Measurements from ENCODE around the gene PRAMEF1. TPM values are rescaled to one million over a fixed set of nuclear protein-coding genes. Genes with fewer than 3 reads are reported as not detected.
"Not testable (repeated sequence)": the region's sequence is repeated elsewhere in the genome, so short reads cannot be mapped to it uniquely, and the experiment has no call there.

Gene PRAMEF1
- total RNA-seq, 1 donor from 2014 or later: not detected

DNA sequence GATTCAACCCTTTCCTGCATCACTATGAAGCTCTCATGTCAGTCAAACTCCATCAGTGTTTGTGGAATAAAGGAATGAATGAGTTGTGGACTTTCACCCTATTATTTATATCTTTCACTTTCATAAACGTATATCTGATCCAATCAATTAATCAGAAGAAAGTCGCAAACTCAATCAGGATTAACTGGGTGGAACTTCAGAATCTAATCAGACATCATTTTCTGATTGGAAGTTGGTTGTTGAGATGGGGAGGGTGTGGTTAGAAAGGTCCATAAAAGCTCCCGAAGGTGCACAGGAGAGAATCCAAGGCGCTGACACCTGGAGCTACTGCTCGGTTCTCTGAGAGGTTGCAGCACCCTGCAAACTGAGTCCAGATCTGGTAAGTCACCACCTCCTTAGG is 17.8 kb upstream of the PRAMEF1 start, which contains the start of gene PRAMEF12:
Gene PRAMEF12, plus strand, starts transcription at position 301 of the 400 bp plus-strand sequence. CDS start 1,130 bp downstream, outside the sequence.
- DNase-seq (ENCODE audit: low spot score): no peak

DNA sequence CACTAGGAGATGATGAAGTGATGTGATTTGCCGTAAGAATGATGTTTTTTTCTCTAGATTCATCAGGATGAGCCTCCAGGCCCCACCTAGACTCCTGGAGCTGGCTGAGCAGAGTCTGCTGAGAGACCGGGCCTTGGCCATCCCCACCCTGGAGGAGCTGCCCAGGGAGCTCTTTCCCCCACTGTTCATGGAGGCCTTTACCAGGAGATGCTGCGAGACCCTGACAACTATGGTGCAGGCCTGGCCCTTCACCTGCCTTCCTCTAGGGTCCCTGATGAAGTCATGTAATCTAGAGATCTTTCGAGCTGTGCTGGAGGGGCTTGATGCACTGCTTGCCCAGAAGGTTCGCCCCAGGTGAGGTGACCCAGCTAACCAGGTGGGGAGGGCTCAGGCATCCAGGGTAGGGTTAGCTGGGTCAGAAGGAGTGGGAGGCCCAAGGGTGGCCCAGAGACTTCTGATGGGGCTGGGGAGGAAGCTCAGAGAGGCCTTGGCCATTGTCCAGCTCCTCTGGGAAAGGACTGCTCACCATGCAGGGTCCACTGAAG is 16.3 kb upstream of the PRAMEF1 start:
- DNase-seq (ENCODE audit: low spot score): no peak
- intact Hi-C loops (cut with DNase I): no loop called here

More for the DNA sequence above, 17.8 kb upstream of the PRAMEF1 start, which contains the start of gene PRAMEF12:
- intact Hi-C loops (cut with DNase I): no loop called here

DNA sequence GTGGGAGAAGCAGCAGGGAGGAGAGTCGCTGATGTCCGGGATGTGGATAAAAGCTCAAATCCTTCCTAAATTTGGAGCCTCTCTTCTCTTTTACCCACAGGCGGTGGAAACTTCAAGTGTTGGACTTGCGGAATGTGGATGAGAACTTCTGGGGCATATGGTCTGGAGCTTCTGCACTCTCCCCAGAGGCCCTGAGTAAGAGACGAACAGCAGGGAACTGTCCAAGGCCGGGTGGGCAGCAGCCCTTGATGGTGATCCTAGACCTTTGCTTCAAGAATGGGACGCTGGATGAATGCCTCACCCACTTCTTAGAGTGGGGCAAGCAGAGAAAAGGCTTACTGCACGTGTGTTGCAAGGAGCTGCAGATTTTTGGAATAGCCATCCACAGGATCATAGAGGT is 15.8 kb upstream of the PRAMEF1 start:
- no peak for DNase-seq (ENCODE audit: low spot score)
- intact Hi-C loops (cut with DNase I): no loop called here

DNA sequence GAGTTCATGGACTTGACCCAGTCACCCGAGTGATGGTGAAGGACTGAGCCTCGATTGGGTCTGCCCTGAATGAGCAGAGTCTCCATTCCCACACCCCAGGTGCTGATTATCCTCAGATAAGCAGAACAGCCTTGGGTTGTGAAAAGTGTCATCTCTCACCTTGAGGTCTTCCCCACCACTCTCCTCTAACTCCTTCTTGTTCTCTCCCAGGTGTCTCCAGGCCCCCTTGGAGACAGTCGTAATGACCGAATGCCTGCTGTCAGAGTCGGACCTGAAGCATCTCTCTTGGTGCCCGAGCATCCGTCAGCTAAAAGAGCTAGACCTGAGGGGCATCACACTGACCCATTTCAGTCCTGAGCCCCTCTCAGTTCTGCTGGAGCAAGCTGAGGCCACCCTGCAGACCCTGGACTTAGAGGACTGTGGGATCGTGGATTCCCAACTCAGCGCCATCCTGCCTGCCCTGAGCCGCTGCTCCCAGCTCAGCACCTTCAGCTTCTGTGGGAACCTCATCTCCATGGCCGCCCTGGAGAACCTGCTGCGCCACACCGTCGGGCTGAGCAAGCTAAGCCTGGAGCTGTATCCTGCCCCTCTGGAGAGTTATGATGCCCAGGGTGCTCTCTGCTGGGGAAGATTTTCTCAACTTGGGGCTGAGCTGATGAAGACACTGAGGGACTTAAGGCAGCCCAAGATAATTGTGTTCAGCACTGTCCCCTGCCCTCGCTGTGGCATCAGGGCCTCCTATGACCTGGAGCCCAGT is 14.2 kb upstream of the PRAMEF1 start:
- DNase-seq (ENCODE audit: low spot score): no peak
- intact Hi-C loops (cut with DNase I): no loop called here

DNA sequence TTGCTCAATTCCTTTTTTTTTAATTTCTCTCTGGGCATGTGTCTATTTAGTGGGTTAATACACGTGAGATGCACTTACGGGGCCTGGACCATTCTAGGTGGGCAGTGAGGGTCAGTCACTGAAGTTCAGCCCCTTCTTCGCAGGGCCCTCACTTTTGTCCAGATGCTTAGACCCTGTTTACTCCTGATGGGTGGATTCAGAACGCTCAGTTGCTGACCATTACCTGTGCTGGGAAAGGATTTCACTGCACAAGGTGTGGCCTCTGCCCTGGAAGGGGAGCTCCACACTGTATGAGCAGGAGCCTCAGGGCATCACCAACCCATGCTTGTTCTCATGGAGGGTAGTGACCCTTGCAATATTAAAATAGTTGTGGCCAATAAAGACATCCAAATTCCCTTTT is 13.1 kb upstream of the PRAMEF1 start:
- DNase-seq (ENCODE audit: low spot score): no peak
- intact Hi-C loops (cut with DNase I): no loop called here

DNA sequence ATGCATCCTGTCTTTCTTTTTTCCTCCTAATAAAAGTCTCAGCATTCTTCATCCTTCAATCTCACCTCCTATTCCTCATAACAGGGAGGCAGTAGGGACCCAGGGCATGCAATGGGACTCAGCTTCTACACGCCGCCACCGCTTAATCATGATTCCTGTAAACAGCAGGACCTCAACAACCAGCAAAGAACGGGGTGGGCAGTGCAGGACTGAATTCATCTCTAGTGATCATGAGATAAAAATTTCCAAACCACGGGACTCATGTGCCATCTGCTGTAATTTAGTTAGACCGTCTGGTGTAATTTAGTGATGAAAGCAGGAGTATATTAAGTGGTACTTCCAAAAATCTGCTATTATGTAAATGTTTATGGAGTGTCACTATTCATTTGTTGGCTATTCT is 12.3 kb upstream of the PRAMEF1 start:
- no peak for DNase-seq (ENCODE audit: low spot score)
- intact Hi-C loops (cut with DNase I): no loop called here

DNA sequence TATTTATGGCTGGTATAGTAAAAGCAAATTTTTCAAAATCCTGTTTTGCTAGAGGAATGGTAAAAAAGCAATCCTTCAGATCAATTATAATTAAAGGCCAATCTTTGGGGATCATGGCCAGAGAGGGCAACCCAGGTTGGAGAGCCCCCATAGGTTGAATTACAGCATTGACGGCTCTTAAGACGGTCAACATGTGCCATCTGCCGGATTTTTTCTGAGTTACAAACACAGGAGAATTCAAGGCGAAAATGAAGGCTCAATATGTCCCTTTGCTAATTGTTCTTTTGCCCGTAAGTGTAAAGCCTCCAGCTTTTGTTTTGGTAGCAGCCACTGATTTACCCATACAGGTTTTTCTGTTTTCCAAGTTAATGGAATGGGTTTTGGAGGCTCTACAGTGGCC is 9.7 kb upstream of the PRAMEF1 start:
- DNase-seq (ENCODE audit: low spot score); intact Hi-C loops (cut with DNase I): not testable (repeated sequence)

DNA sequence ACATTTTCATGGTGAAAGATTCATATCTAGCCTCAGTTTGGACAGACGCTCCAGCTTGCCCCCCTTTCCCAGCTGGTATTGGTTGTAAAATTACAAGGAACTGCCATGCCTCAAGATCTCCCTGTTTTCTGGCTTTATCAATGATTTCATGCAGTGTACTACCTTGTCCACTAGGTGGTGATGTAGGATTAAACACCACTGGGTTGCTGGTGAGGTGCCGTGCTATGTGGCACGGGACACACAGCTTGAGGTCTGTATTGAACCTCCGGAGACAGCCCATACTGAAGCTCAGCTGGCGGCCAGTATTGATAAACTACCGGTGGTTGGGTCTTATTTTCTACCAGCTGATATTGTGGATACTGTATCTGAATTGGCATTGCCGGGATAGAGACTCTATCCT is 7.4 kb upstream of the PRAMEF1 start:
- intact Hi-C loops (cut with DNase I); DNase-seq (ENCODE audit: low spot score): not testable (repeated sequence)

DNA sequence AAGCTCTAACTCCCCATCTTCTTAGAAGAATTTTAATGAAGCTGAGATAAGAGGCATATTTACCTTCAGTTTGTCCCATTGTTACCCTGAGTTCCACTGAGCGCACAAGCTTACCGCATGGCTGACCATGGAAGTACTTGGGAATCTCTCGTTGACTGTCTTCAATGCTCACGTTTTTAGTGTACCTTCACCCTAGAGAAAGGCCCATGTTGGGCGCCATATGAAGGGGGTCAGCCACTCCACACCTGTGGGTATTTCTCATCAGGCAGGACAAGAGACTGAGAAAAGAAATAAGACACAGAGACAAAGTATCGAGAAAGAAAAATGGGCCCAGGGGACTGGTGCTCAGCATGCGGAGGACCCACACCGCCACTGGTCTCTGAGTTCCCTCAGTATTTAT is 6.5 kb upstream of the PRAMEF1 start:
- intact Hi-C loops (cut with DNase I); DNase-seq (ENCODE audit: low spot score): not testable (repeated sequence)

DNA sequence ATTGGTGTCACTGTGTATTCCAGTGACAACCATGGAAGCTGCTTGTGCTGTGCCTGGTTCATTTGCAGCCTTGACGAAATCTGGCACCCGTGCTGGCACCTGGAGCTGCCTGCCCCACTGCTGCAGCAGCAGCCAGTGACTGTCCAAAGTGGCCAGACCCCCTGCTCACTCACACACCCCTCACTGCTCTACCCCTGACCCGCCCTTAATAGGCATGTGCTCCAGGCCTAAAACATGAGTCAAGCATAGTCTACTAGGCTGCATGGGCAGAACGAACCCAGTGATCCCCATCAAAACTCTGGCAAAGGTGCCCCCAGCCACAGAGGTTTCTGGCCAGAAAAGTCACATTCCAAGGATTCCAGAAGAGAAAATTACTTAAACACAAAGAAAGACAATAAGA is 7.7 kb downstream of the PRAMEF1 start:
- DNase-seq (ENCODE audit: low spot score): no peak
- intact Hi-C loops (cut with DNase I): no loop called here

DNA sequence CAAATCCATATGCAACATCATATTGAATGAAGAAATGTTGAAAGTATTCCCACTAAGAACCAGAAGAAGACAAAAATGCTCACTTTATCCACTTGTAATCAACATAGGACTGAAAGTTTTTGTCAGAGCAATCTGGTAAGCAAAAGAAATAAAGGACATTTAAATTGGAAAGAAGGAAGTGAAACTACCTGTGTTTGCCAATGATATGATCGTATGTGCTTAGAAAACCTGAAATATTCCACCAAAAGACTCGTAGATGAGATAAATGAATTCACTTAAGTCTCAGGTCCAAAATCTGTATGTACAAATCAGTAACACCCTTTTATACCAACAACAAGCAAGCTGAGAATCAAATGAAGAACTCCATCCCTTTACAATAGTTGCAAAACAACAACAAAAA is 8.5 kb downstream of the PRAMEF1 start:
- intact Hi-C loops (cut with DNase I): no loop called here
- no peak for DNase-seq (ENCODE audit: low spot score)

DNA sequence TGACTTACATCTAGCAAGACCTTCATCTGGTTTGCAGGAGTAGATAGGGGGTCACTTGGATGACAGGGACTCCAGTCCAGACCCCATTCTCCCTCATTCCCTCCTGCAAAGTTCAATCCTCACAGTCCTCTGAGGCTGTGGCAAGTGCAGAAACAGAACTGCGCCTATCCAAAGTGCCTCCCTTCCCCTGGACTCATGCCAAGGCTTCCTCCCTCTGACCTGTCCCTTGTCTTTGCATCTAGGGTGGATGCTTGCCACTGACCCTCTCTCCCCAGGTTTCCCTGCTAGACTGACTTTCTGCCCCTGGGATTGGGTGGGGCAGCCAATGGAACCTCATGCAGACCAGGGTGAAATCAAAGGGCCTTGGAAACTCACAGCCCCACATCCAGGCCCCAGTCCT is 18.7 kb downstream of the PRAMEF1 start:
- intact Hi-C loops (cut with DNase I): no loop called here
- DNase-seq (ENCODE audit: low spot score): no peak

DNA sequence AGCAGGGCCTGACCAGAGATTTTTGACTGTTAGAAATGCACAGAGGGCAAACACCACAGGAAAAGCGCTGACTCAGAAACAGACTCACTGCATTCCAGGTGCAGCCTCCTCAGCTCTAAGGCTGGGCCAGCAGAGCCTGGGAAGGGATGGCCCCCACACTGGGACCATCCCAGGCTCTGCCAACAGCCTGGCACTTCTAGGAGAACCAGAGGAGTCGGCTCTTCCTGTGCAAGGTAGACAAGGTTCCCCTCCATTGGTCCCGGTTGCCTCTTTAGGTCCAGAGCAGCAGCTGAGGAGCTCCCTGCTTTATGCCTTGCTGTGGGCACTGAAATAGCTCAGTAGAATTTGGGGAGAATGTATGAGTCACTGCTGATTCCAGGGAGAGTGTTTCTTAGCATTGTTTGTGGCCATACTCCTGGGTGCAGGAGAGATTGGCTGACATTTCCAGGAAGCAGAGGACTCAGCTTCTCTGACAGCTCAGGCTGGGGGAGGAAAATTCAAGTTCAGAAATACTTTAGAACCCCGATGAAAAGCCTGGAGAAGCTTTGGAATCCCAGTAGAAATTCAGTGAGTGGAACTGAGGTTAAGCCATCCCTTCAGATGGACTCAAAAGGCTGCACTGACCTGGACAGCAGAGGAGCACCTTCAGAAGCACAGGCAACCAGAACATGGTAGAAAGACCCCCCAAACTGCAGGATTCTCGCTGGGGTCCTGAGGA is 19.7 kb downstream of the PRAMEF1 start:
- intact Hi-C loops (cut with DNase I): no loop called here
- DNase-seq (ENCODE audit: low spot score): no peak

DNA sequence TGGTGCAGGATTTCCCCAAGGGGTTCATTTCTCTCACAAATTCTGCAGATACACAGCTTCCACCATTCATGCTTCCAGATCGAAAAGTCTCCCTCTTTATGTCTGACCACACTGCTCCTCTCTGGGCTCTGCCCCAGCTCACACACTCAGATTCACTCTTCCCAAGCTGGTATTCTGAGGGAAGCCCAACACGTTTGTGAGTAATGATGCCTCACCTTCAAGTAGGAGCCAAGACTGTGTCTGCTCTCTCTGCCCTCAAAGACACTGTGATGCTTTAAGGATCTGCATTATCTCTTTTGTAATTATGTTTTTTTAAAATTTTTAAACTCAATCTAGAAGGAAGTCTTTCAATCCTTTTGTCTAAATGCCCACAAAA is 20.2 kb downstream of the PRAMEF1 start:
- no peak for DNase-seq (ENCODE audit: low spot score)
- intact Hi-C loops (cut with DNase I): no loop called here

DNA sequence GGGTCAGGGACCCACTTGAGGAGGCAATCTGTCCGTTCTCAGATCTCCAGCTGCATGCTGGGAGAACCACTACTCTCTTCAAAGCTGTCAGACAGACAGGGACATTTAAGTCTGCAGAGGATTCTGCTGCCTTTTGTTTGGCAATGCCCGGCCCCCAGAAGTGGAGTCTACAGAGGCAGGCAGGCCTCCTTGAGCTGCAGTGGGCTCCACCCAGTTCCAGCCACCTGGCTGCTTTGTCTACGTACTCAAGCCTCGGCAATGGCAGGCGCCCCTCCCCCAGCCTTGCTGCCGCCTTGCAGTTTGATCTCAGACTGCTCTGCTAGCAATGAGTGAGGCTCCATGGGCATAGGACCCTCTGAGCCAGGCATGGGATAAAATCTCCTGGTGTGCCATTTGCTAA is 27.9 kb downstream of the PRAMEF1 start:
- DNase-seq (ENCODE audit: low spot score); intact Hi-C loops (cut with DNase I): not testable (repeated sequence)

DNA sequence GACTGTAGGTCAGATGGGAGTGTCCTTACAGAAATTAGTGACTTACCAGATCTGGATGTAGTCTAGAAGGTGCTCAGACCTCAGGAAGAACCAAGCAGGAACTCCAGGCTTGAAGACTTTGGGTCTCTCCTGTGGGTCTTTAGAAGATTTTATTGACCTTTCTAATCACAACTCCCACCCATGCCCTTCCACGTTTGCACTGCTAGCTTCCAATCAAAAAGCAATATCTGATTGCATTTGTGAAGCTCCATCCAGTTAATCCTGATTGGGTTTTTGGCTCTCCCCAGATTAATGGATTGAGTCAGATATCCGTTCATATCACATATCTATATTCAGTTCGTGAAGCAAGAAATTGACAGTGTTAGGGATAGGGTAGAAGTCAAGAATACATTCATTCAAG is 40.1 kb downstream of the PRAMEF1 start, which contains the start of gene PRAMEF11:
Gene PRAMEF11, minus strand, starts transcription at position 101 of the 400 bp plus-strand sequence. CDS start 2,621 bp downstream, outside the sequence.
- intact Hi-C loops (cut with DNase I): not testable (repeated sequence)

DNA sequence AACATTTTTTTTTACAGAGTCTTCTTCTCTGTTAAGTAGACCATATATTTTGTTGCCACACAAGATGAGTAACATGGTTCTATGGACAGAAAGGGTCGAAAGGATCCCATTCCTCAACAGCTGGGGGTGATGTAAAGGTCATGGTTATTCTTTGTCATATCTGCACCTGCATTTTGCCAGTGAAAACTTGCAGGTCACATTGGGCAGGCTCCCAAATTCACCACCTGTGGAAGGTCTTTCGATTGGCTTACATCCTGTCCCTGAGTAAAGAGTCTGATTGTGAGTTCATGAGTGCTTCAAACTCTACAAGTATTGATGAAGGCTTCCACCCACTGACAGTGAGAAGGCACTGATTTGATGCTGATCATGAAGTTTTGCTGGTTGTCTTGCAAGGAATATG is 42.1 kb downstream of the PRAMEF1 start:
- intact Hi-C loops (cut with DNase I): not testable (repeated sequence)

More for the DNA sequence above, 40.1 kb downstream of the PRAMEF1 start, which contains the start of gene PRAMEF11:
- DNase-seq (ENCODE audit: low spot score): not testable (repeated sequence)

More for the DNA sequence above, 42.1 kb downstream of the PRAMEF1 start:
- not testable (repeated sequence) for DNase-seq (ENCODE audit: low spot score)
